GM19468 (cell line): Measurements from ENCODE around the gene EP400.

Experiments
- ATAC-seq: cut with Tn5 transposase; IDR thresholded peaks from one replicate; pipeline ENCODE4 v1.9.1; 2021; ENCODE audit warnings: mild to moderate bottlenecking, moderate library complexity, moderate number of reproducible peaks; ENCODE audit not compliant: unreplicated experiment; ENCODE audit errors: extremely low read depth

The EP400 gene

DNA sequence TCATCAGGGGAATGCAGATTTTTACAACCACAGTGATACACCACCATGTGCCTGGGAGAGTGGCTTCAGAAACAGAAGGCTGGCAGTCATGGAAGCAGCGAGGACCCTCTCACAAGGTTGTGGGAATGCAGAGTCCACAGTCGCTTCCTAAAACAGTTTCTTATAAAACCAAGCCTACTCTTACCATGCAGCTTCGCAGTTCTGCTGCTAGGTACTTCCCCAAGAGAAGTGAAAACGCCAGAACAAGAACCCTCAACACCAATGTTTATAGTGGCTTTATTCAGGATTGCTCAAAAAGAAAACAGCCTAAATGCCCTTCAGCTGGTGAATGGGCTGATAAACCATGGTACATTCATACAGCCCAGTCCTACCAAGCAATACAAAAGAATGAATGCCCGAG, 107.2 kb downstream of the EP400 start:
- no peak for ATAC-seq

DNA sequence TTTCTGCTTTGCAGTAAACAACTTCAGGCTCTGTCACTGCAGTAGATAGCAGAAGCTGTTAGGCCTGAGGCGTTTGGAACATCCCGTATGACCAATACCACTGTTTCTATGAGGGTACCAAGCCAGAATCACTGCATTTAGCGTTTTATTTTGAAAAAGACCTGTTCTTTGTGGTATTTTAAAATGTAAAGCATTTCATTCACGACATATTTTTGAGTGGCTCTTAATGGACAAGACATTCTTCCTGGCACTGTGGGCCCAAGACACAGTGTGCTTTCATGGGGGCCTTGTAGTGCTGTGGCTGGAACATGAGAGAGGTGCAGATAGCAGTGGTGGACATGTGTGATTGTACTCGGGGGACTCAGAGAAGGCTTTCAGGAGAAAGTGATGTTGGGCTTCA, 107.9 kb downstream of the EP400 start:
- no peak for ATAC-seq

DNA sequence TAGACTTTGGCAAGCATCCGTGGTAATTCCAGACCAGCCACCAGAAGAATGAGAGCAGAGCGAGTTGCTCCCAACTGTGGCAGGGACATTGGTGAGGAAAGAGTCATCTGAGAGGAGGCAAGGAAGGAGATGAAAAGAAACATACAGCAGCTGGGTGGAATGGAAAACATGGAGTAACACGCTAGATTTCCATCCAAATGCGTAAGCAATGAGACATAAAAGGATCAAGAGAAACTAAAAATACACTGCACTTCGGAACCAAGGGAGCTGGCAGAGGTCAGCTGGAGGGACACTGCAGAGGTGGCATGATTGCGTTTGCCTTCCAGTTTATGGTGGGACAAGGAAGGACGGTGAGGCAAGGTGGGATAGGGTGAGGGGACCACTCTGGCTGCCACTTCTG, 111.5 kb downstream of the EP400 start:
- ATAC-seq, result no peak

DNA sequence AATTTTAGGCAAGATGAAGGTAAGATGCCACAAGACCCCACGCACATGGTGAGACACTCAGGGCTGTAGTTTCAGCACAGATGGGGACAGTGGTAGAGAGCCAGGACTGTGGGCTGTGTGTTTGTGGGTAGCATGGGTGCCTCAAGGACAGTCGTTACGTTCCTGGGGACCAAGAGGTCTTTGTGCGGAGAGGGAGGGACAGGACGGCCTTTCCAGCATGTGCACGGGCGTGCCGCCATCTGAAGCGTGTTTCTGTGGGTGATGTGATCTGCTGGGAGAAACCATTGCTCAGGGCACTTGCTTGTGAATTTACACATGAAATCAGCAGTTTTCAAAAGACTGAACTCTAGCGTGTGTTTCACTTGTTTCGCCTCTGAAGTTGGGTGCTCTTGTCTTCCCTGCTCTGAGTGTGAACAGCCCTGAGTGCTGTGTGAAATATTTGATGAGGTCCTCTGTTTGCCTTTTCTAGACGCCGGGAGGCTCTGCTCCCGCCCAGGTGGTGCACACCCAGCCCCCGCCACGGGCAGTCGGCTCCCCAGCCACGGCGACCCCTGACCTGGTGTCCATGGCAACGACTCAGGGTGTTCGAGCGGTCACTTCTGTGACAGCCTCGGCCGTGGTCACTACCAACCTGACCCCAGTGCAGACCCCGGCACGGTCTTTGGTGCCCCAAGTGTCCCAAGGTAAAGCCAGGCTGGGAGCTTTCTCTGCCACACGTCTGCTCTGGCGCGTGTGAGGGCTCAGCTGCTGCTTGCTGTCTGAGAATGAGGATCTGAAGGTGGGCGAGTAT, 112.1 kb downstream of the EP400 start:
- ATAC-seq, result no peak

DNA sequence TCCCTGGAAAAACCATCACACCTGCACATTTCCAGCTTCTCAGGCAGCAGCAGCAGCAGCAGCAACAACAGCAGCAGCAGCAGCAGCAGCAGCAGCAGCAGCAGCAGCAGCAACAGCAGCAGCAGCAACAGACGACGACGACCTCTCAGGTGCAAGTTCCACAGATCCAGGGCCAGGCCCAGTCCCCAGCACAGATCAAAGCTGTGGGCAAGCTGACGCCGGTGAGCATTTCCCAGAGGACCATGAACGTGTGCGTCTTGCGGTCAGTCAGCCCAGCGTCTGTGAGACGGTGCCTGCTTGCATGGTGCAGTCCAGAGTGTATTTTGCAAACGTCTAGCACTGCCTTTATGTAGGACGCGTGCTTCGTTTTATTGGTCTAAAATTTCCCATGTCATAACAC, 112.7 kb downstream of the EP400 start:
- ATAC-seq, result no peak

DNA sequence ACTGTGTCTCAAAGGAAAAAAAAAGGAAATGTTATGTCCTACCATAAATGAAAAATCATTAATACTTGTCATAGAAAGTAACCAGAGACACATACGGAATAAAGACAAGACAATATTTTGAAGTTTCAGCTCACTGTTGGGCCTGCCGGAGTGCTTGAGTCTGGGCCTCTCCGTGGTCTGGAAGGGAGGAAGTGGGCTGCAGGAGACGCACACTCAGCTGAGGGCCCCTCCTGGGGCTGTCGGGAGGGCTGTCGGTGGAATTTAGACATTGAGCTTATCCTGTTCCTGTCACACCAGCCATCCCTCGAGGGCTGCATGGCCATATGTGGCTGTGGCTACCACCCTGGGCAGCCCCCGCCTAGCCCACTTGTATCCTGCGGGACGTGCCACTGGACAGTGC, 113.7 kb downstream of the EP400 start:
- no peak for ATAC-seq

DNA sequence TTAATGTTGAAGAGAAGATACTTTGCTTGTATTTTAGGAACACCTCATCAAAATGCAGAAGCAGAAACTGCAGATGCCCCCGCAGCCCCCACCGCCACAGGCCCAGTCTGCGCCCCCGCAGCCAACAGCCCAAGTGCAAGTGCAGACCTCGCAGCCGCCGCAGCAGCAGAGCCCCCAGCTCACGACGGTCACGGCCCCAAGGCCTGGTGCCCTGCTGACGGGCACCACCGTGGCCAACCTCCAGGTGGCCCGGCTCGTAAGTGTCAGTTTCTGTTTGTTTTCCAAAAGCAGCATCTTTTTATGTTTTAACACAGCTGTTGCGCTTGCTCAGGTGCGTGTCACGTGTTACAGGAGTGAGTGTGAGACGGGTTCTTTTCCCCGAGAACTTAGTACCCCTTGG, 114.9 kb downstream of the EP400 start:
- no peak for ATAC-seq

DNA sequence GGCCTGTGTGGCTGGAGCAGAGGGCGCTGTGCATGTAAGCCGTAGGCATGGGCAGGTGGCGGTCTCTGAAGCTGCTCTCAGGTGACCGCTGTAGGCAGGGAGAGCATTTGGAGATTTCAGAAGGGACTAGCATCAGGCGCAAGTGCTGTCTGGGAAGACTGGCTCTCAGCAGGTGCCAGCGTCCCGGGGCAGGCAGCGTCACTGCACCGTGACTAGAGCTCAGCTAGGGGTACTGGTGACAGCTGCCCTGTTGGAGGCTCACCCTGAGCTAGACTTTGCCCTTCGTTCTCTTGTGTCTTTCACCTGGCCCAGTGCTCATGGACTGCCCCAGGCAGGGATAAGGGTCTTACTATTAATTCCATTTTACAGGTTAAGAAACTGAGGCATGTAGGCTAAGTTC, 115.5 kb downstream of the EP400 start:
- no peak for ATAC-seq

DNA sequence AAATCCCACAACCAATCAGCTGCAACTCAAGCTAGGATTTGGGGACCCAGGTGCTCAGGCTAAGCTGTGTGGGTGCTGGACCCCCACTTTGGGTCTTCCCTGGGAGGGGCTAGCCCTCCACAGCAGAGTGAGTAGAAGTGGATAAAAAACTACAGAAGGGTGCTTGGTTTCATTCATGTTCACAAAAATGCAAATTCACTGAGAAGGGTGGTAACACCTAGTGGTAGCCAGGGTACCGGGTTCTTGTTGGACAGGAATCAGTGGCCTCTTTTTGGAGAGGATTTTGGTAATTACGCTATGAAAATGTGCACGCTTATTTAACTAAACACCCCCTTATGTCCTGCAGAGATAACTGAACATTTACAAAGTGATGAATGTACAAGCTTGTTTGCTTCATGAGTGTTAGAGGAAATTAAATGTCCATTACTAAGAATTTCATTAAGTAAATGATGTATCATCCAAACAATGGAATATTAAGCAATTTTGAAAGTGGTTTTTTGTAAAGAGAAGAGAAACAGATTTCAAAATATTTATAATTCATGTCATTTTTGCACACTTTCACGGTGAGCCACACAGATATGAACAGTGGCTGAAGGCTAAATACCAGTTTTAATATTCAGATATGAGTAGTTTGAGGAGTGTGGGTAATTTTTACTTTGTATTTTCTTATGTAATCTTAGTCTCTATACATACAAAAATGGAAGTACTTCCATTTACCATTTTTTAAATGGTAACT, 116.0 kb downstream of the EP400 start:
- ATAC-seq, result no peak

DNA sequence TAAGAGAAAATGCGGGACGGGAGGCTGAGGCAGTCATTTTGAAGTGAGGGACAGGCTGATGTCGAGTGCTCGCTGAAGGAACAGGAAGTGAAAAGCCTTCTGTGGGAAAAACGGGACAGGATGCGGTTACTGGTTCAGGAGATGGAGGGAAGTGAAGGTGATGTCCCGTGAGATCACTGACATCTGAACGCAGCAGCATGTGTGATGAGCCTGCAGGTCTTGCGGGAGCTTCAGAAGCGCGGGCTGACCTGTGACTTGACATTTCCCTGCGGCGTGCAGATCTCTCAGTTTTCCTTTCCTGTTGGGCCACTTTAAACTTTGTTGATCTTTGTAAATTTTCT, 116.6 kb downstream of the EP400 start:
- no peak for ATAC-seq

DNA sequence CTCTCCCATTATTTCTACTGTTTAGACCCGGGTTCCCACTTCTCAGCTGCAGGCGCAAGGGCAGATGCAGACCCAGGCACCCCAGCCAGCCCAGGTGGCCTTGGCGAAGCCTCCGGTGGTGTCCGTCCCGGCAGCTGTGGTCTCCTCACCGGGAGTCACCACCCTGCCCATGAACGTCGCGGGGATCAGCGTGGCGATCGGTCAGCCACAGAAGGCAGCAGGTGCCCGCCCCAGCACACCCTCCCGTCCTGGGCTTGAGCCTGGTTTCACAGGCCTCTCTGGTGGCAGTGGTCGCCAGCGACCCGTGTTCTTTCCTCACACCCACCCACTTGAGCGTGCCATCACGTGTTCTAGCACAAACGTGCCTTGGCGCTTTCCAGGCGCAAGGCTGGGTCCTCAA, 117.0 kb downstream of the EP400 start:
- no peak for ATAC-seq

DNA sequence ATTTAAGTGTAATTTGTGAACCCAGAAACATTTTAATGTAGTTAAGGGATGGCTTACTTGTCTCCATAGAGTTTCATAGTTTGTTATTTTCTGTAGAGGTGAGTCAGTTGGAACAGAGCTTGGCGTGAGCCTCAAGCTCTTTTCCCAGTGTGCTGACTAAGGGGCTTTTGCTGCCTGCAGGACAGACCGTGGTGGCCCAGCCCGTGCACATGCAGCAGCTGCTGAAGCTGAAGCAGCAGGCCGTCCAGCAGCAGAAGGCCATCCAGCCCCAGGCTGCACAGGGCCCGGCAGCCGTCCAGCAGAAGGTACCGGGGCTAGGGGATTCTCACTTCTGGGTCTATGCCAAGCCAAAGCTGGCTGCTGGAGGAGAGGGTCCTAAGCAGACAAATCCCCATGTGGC, 117.4 kb downstream of the EP400 start:
- no peak for ATAC-seq

DNA sequence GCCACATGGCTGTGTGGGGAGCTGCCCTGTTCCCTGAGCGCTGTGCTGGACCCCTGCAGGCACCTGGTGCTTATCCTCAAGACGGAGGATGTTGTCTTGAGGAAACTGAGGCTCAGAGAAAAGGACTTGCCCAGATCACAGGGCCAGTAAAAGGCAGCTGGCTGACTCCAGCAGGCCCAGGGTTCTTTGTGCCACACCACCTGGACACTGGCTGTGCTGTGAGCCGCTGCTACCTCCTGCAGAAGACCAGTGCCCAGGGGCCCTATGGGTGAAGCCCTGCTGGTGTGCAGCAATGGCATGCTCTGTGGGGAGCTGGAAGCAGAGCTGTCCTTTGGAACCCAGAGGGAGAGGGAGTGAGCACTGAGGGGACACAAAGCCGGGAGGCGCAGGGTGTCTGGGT, 118.5 kb downstream of the EP400 start:
- ATAC-seq, result no peak

DNA sequence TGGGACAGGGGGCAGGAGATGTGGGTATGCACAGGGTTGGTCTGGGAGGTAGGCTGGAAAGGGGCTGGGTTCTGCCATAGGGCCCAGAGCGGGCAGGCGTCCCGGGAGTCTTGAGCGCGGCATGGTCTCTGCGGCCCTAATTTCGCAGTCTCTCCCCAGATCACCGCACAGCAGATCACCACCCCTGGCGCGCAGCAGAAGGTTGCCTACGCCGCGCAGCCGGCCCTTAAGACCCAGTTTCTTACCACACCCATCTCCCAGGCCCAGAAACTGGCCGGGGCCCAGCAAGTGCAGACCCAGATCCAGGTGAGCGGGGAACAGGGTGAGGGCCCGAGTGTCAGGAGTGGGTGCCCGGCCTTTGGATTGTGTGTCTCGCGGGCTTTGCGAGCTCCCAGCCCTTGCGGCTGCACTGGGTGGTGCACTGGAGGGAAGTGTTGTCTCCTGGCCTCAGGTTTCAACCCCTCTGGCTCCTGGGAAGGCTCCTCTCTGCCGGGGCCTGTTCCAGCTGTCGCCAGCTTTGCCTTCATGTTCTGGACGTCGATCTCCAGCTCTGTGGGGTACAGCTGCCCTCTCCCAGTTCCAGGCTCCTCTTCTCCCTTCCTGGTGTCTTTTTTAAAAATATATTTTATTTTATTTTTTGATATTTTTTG, 119.7 kb downstream of the EP400 start:
- no peak for ATAC-seq

DNA sequence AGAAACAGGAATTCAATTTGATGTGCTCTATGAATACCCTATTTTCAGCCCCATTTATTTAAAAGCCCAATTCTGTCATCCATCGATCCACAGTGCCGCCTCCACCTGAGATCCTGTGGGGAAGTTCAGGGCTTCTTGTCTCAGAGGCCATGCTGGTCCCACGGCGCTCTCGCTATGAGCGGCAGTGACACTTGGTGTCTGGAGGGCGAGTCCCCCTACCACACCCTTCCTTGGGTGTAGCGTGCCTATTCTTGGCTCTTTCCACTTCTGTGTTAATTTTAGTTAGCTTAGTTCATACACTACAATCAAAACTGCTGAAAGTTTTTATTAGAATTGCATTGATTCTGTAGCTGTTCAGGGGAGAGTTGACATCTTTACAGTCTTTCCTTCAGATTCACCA, 120.6 kb downstream of the EP400 start:
- no peak for ATAC-seq

DNA sequence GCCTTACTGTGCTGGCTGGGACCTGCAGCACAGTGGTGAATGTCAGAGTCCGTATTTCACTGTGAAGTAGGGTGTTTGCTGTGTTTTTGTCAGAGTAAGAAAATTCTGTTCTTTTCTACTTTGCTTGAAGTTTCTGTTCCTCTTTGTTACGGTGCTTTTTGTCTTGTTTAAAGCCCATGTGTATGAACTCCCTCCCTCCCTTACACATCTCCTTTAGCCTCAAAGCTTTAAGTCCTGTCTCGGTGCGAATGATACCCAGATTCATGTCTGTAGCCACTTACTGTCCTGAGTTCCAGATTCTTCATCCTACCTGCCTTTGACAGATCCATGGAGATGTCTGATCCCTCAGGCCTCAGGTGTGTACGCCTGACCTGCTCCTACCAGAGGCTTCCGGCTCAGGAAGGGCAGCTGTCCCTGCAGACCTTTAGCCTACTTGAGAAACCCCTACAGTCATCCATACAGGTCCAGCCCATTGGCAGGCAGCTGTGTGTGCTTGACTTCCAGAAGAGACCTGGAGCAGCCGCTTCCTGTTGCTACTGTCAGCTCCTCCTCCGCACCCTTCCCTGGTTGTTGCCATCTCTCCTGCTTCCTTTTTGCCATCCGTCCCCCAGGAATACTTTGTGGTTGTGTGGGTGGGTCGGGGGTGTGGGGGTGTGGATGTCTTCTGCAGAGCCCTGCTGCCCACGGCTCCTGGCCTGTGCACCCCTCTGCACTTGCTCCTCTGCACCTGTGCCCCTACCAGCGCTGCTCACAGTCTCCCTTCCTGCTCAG, 121.5 kb downstream of the EP400 start:
- ATAC-seq, result peak; percentile 73

DNA sequence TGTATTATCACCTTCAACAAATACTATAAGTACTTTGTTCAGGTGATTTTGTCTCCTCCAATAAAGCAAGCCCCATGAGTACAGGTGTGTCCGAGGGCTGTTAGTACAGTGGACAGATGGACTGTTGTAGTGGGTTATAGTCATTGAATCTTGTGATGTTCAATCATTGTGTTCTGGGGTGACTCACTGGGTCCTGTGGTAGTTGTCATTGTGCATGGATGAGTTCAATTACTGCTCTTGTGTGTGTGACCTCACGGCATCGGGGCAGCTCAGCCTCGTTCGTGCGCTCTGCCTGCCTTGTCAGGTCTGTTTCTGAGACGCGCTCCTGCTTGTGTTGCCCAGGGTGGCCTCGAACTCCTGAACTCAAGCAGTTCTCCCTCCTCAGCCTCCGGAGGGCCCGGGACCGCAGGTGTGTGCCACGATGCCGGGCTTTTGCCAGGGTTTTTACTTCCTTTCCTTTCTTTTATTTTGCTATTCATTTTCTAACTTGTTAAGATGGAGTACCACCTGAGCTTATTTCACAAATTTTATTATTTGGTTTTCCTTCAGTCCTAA, 122.2 kb downstream of the EP400 start:
- no peak for ATAC-seq

DNA sequence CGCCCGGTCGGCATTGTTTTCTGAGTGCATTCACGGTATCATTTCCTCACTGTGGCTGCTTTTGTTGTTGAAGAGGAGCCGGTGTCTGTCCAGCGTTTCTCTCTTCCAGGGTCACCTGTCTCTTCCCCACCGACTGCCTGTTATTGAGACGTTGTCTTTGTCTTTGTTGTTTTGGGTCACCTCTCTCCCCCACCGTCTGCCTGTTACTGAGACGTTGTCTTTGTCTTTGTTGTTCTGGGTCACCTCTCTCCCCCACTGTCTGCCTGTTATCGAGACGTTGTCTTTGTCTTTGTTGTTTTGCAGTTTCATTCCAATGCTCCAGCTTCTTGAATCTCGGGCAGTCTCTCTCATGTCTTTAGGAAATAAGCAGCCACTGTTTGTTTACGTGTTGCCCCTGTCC, 124.5 kb downstream of the EP400 start:
- no peak for ATAC-seq

DNA sequence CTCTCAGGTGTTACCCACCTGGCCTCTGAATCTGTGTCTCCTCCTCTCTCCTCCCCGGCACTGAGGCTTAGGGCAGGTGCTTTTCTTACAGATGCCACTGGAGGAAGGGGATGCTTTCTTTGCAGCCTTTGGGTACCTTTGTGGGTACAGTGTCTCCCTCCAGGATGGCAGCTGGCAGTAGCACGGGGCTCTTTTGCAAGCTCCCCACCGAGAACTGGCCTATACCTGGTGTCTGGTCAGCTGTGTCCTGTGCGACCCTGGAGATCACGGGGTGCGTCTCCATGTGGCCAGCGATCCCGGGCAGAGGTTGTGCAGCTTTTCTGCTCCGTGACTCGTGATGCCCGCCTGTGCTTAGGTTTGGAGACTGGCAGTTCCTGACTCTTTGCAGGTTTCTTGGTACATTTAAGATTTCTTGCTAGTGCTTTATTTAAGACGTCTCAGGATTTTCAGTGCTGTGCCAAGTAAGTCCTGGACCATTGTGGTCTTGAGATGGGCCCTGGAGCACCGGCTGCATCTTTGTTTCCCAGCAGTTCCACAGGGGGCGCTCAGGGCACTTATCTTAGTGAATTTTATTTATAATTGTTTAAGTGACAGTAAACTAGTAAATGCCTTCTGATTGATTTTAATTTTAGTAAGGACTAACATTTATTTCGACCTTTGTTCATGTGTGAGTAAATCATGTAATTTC, 125.4 kb downstream of the EP400 start:
- no peak for ATAC-seq
